Esophagus squamous epithelium (tissue), 5 donors: ENCODE measurements around the gene RABGEF1. TPM values are rescaled to one million over a fixed set of nuclear protein-coding genes. Genes with fewer than 3 reads are reported as not detected.
"Not testable (repeated sequence)": the region's sequence is repeated elsewhere in the genome, so short reads cannot be mapped to it uniquely, and the experiment has no call there.

Source experiments
- DNase-seq: peaks from one replicate; lab custom pipeline; 2025; lab: John Stamatoyannopoulos, UW
- H3K27ac ChIP-seq, 4 donors: fragments of 200-600 bp; sonication (generic); one replicate each; pipeline ENCODE4 v1.5.1; 2016 to 2019; ENCODE audit warnings: mild to moderate bottlenecking in 1 of 4
- H3K27me3 ChIP-seq, 4 donors: fragments of 200-600 bp; sonication (generic); 1 replicate in 3 of 4; 2 replicates in 1 of 4; pipeline versions ENCODE4 v1.5.1 to v1.6.0; 2017 to 2021; ENCODE audit warnings: antibody characterized with exemption in 1 of 4
- H3K36me3 ChIP-seq, 3 donors: fragments of 200-600 bp; sonication (generic); one replicate each; pipeline ENCODE4 v1.5.1; 2016 to 2019
- H3K4me1 ChIP-seq, 3 donors: fragments of 200-600 bp; sonication (generic); one replicate each; pipeline ENCODE4 v1.5.1; 2017 to 2019
- H3K4me3 ChIP-seq, 4 donors: fragments of 200-600 bp; sonication (generic); 1 replicate in 3 of 4; 2 replicates in 1 of 4; pipeline ENCODE4 v1.5.1; 2016 to 2019; ENCODE audit warnings: mild to moderate bottlenecking in 2 of 4, moderate library complexity in 1 of 4
- H3K9me3 ChIP-seq, 3 donors: fragments of 200-600 bp; sonication (generic); one replicate each; pipeline ENCODE4 v1.5.1; 2016 to 2019
- CTCF ChIP-seq, 6 experiments: fragments of 450-650 bp in 4 of 6; fragments of 200-600 bp in 2 of 6; sonication (generic) in 2 of 6; IDR thresholded peaks; one replicate each; pipeline ENCODE4 v1.5.1; 2016 to 2019; ENCODE audit warnings: antibody characterized with exemption in 6 of 6, mild to moderate bottlenecking in 4 of 6, moderate library complexity in 4 of 6
- POLR2A ChIP-seq, 4 donors: fragments of 450-650 bp; IDR thresholded peaks; one replicate each; pipeline ENCODE4 v1.6.1; 2017; ENCODE audit warnings: antibody characterized with exemption in 4 of 4, mild to moderate bottlenecking in 4 of 4, moderate library complexity in 3 of 4
- WGBS, 2 donors: methylation state at CpG; one replicate each; pipeline ENCODE4 v1.1.5; 2018; 5-methylcytosine and 5-hydroxymethylcytosine counted together
- intact Hi-C: fragments of 100-400 bp; cut with DNase I; formaldehyde crosslinking; loops from one replicate; pipeline ENCODE4 v1.15.0; 2022
- total RNA-seq, 4 donors: library from RNA; depleted of rRNA; stranded (reverse); fragments of >200 nt; gene quantifications; one replicate each; pipeline ENCODE4 v1.1.0, GENCODE V29; 2016
- donor health status: DM: yes; HTN: yes; CAD: no.

The RABGEF1 gene
- total RNA-seq, 4 donors from 2014 or later: 27.8 to 48.9 (median 33.5) TPM

- H3K27me3 ChIP-seq: no peaks in the 10 kb centered on the region
- no peak for DNase-seq
- H3K36me3 ChIP-seq: peaks cover 0 to 9% (median 0%) of the 10 kb centered on the region in 3 donors
- H3K27ac ChIP-seq: no peak overlapping the region
- intact Hi-C loops: no loop called here
- TF ChIP-seq CTCF (IDR thresholded peaks at IDR 0.05) (no peak), POLR2A (IDR thresholded peaks at IDR 0.05) (no peak)
- 80 to 90% methylated on average over 4 of the region's 4 CpGs for WGBS, 2 donors
- H3K9me3 ChIP-seq: no peaks in the 10 kb centered on the region
- peaks cover 0 to 32% (median 10%) of the 10 kb centered on the region in 3 donors for H3K4me1 ChIP-seq
- no peak overlapping the region for H3K4me3 ChIP-seq
Observed at GRCh38 chr7:66754541-66754940, 14.0 kb downstream of the RABGEF1 start.

- H3K36me3 ChIP-seq, H3K27me3 ChIP-seq, H3K4me3 ChIP-seq, intact Hi-C loops, H3K27ac ChIP-seq, H3K9me3 ChIP-seq, DNase-seq: not testable (repeated sequence)
- H3K4me1 ChIP-seq: peaks cover 0 to 27% (median 4%) of the 10 kb centered on the region in 3 donors
- 93 to 97% methylated on average over 4 of the region's 4 CpGs for WGBS, 2 donors
Observed at GRCh38 chr7:66755059-66755458, 14.5 kb downstream of the RABGEF1 start.

DNA sequence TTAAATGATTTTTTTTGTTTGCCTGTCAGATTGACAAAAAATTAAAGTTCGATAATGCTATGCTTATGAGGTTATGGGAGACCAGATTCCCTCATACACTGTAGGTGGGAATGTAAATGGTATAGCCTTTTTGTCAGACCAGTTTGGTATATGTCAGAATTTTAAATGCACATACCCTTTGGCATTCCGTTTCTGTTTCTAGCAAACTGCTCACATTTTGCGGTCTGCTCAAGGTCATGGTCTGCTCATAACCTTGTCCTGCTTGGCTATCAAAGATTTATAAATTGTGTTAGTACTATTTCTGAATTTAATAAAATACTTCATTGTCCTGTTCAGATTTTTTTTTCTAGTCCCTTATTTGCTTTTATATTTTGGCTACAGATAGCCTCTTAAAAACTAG is 15.7 kb downstream of the RABGEF1 start:
- H3K27ac ChIP-seq, DNase-seq, H3K4me3 ChIP-seq, H3K9me3 ChIP-seq, intact Hi-C loops, H3K27me3 ChIP-seq: not testable (repeated sequence)
- WGBS, 2 donors: 86 to 91% methylated on average over 3 of the region's 3 CpGs
- Histone ChIP-seq H3K4me1 (peaks cover 0 to 15% (median 0%) of the 10 kb centered on the region in 3 donors), H3K36me3 (peaks cover 0 to 16% (median 0%) of the 10 kb centered on the region in 3 donors)

DNA sequence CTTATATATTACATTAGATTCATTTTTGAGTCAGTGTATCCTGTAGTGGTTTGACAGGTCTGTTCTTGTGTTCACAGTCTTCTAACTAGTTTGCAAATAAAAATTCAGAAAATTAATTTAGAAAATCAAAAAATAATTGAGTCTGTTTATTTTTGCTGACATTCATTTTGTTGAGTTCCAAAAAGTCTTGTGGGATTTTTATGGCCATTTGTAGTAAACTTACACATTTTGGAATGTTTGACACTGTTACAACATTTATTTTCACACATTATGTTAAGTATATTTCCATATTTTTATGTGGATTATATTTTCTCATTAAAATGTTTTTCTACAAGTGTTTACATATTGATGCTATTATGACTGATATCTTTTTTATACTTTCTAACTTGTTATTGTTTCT is 16.4 kb downstream of the RABGEF1 start:
- intact Hi-C loops: no loop called here
- peaks cover 0 to 23% (median 0%) of the 10 kb centered on the region in 3 donors for H3K36me3 ChIP-seq
- no peak overlapping the region for H3K27ac ChIP-seq
- no peaks in the 10 kb centered on the region for H3K27me3 ChIP-seq
- DNase-seq: no peak
- no peak overlapping the region for H3K4me3 ChIP-seq
- TF ChIP-seq CTCF (IDR thresholded peaks at IDR 0.05) (no peak), POLR2A (IDR thresholded peaks at IDR 0.05) (no peak)
- peaks cover 0 to 10% (median 0%) of the 10 kb centered on the region in 3 donors for H3K4me1 ChIP-seq
- H3K9me3 ChIP-seq: no peaks in the 10 kb centered on the region

DNA sequence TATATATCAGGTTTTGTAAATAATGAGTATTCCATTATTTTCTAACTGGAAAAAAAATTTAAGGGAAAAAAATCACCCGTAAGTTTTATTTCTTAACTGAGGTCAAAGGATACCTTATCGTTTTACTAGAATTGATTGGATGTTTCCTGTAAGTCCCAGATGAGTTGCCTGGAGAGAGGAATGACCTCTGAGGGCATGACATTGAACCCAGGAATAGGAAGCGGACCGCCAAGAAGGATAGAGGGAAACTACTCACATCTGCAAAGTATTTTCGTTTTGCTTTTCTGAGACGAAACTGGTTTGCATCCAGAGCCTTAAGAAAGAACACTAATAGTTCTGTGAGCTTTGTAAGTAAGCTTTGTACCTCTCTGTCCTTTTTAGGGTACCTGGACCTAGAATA is 17.4 kb downstream of the RABGEF1 start:
- Histone ChIP-seq H3K9me3 (no peaks in the 10 kb centered on the region), H3K36me3 (peaks cover 0 to 28% (median 0%) of the 10 kb centered on the region in 3 donors), H3K27ac (no peak overlapping the region), H3K4me3 (no peak overlapping the region), H3K27me3 (no peaks in the 10 kb centered on the region), H3K4me1 (peaks cover 0 to 10% (median 0%) of the 10 kb centered on the region in 3 donors)
- DNase-seq: no peak
- intact Hi-C loops: no loop called here
- 78 to 85% methylated on average over 6 of the region's 6 CpGs for WGBS, 2 donors
- TF ChIP-seq CTCF (IDR thresholded peaks at IDR 0.05): no peak
- no peak for TF ChIP-seq POLR2A (IDR thresholded peaks at IDR 0.05)

GRCh38 chr7:66758950-66759628 is 18.6 kb downstream of the RABGEF1 start:
- TF ChIP-seq POLR2A (IDR thresholded peaks at IDR 0.05) (no peak), CTCF (IDR thresholded peaks at IDR 0.05) (no peak)
- no peaks in the 10 kb centered on the region for H3K9me3 ChIP-seq
- no peak overlapping the region for H3K4me3 ChIP-seq
- 81 to 86% methylated on average over 9 of the region's 9 CpGs for whole genome bisulfite sequencing, 2 donors
- no peak overlapping the region for H3K27ac ChIP-seq
- no peak for DNase-seq
- intact Hi-C loops: no loop called here
- H3K4me1 ChIP-seq: peaks cover 0 to 10% (median 0%) of the 10 kb centered on the region in 3 donors
- no peaks in the 10 kb centered on the region for H3K27me3 ChIP-seq
- peaks cover 0 to 28% (median 0%) of the 10 kb centered on the region in 3 donors for H3K36me3 ChIP-seq

DNA sequence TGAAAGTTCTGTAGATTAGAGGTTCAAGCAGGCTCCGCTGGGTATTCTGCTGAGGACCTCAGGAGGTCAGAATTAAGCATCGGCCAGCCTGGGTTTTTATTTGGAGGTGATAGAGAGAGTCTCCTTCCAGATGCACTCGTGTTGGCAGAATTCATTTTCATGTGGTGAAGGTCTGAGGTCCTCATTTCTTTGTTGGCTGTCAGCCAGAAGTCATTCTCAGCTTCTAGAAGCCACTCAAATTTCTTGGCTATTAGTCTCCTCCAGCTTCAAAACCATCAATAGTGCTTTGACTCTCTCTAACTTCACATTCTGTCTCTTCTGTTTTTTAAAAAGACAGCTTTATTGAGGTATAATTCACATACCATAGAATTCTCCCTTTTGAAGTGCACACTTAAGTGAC is 22.6 kb downstream of the RABGEF1 start:
- H3K4me1 ChIP-seq, intact Hi-C loops, DNase-seq, H3K27me3 ChIP-seq, H3K4me3 ChIP-seq, H3K9me3 ChIP-seq, H3K27ac ChIP-seq: not testable (repeated sequence)
- H3K36me3 ChIP-seq: peaks cover 0 to 27% (median 0%) of the 10 kb centered on the region in 3 donors
- WGBS, 2 donors: 86 to 95% methylated on average over 3 of the region's 3 CpGs

DNA sequence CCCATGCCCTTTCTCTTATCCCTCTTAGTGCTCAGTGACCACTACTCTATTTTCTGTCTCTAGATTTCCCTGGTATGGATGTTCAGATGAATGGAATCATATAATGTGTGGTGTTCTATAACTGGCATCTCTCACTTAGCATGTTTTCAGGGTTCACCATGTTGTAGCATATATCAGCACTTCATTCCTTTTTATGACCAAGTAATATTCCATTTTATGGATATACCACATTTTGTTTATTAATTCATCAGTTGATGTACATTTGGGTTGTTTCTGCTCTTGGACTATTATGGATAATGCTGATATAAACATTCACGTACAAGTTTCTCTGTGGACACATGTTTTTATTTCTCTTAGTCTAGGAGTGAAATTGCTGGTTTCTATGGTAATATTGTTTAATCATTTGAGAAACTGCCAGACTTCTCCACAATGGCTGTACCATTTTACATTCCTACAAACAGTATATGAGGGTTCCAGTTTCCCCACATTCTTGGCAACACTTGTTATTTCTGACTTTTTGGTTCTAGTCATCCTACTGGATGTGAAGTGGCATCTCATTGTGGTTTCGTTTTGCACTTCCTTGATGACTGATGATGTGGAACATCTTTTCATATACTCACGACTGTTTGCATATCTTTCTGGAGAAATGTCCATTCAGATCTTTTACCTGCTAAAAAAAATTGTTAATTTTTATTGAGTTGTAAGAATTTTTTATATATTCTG is 23.3 kb downstream of the RABGEF1 start:
- DNase-seq, intact Hi-C loops, H3K4me3 ChIP-seq, H3K4me1 ChIP-seq, H3K27ac ChIP-seq, H3K9me3 ChIP-seq, H3K27me3 ChIP-seq: not testable (repeated sequence)
- 58 to 76% methylated on average over 3 of the region's 3 CpGs for WGBS, 2 donors
- peaks cover 0 to 25% (median 0%) of the 10 kb centered on the region in 3 donors for H3K36me3 ChIP-seq
